GM21786 (cell line): ENCODE measurements around the gene STOX2.

Source experiments
- ATAC-seq: cut with Tn5 transposase; IDR thresholded peaks from one replicate; pipeline ENCODE4 v1.9.1; 2021; ENCODE audit not compliant: unreplicated experiment

STOX2 gene

DNA sequence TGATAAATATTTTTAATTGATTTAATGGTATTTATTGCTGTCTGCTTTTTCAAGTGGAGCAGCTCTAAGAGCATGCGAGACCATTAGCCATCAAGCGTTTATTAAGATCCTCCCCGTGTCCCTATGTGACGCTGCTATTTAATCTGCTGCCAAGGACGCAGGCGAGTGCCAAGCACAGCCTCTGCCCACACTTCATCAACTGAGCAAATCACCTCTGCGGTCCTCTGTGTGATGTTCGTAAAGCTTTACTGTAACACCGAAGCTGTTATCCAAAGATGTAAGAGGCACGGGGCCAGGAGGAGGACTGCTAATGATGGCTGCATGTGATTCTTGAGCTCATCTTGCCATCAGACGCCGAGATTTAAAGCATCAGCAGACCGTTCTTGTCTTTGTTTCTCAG lies 79.5 kb downstream of the STOX2 start:
- no peak for ATAC-seq

DNA sequence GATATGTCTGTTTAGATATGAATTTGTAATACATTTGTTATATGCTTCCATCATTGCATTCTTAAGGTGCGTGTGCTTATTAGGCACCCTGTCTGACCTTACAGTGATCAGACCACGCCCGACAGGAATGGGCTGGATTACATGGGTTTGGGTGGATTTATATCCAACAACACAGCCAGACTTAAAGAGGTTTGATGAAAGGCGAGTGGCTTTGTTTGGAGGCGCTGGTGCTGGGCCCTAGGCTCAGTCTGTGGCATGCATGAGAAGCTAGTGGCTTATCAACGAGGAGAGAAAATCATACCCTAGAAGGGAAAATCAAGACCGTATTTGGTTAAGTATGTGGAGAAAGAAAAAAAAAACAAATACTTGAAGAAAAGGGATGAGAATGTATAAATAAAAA lies 80.7 kb downstream of the STOX2 start:
- ATAC-seq, result no peak

DNA sequence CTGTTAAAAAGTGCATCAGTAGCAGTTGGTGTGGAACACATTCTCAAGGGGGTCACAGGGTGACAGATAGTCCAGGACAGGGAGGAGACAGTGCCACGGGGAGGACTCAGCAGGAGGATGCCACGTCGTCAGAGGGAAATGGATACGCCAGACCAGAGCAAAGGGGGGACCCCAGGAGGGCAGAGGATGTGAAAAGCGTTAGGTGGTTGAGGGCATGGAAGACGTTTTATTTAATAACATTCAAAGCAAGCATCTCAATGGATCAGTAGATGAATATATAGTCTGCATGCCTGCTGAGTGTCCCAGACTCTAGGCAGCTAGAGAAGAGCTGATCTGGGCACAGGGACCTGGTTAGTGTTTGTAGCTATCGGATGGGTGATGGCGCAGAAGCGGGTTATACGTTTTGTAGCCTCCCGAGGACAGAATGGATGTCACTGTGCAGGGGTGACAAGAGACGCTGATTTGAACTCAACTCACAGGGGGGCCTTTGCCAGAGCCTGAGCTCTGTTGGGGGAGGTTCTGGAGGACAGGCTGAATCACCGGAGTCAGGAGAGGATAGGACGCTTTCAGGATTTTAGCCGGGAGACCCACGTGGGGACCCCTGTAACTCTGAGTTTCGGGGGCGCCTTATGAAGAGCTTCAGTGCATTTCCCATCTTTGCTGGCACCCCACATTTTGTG lies 81.3 kb downstream of the STOX2 start:
- no peak for ATAC-seq

DNA sequence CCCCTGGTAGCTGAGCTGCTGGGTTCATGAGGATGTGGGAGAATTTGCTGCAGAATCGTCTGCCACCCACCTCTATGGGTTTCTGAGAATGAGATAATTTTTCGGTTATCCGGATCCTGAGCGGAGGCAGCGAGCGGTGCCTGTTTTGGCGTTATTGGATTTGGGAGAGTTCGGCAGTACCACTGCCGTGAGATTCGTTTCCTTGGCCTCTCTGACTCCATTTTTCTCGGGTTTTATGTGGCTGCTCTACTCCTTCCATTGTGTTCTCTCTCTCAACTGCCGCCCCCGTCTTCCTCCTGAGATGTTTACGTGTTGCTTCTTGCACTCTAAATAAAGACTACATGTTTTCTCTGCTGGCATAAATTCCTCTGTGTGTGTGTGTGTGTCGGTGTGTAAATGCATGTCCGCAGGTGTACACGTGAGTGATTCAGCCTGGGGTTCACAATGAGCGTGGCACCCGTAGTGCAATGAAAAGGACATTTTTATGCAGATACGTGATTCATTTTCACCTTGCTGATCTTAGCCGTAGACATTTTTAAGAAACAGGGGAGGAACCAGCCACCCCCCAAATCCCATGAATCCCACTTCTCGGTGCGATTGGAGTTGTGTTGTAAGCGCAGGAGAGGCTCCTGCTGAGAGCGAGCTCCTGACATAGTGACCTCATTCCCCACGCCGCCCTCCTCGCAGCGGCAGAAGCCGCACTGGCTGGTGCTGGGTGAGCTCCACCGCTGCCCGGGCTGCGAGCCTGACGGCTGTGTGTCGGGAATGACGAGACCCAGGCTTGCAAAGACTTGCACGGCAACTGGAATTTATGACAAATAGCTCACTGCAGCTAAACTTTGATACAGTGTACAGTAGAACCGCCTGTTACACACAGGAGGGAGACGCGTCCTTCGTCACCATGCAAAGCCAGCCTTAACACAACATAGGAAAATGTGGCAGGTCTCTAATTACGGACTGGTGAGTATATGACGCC lies 82.2 kb downstream of the STOX2 start:
- ATAC-seq, result no peak

DNA sequence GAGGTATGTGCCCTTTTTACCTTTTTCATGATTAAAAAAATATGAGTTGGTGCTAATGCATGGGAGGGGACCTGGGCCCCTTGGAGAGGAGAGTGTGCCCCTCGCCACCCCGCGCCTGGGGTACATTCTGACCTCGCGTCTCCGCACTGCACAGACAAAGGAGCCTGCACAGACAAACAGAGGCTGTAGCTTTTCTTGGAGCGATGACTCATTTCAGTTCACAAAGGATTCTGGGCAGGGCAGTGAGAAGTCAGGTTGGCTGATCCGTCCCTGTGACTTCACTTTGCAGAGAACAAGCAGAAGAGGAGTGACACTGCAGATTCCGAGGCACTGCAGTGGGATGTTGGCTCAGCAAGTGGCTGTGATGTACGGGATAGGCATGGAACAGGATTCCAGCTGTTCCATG lies 82.9 kb downstream of the STOX2 start:
- no peak for ATAC-seq

DNA sequence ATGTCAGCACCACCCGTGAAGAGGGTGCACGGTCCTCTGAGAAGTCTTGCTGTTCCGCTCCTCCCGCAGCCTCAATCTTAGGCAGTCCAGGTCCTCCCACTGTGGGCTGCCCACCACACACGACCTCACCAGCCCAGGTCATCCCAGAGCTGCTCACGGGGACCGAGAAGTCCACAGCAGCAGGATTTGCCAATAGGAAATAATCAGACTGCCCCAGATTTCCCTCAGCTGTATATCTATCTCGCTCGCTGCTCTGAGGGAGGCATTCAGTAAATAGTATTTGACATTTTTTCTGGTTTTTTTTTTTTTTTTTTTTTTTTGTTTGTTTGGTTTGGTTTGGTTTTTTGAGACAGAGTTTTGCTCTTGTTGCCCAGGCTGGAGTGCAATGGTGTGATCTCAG lies 83.8 kb downstream of the STOX2 start:
- no peak for ATAC-seq

DNA sequence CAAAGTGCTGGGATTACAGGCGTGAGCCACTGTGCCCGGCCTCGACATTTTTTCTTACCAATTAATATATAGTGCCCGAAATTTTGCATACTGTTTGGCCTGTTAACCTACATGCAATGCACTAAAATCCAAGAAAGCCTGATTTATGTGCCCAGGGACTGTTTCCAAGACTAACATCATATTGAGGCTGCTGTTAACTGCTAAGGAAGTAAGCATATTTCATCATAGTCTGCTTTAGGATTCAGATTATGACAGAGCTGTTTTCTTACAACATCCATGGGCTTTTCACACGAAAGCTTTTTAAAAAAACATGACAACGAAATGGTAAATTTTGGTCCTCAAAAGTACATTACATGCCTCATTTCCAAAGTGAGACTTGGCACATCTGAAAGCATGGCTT lies 84.4 kb downstream of the STOX2 start:
- ATAC-seq, result no peak

DNA sequence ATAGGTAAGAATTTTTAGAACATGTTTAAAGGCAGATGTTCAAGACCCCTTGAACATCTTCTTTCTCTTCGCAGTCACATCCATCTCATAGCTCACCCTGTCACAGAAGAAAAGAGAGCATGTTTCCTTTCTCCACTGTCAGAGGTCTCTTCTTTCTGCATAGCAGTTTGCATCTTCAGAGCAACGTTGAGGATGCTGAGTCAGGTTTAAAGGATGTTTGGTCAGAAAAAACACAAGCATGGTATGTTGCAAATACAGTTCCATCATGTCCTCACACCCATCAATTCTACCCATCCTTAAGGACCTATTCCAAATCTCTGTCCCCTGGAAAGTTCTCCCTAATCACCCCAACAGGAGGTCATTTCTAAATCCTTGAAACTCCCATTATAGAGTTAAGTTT lies 84.8 kb downstream of the STOX2 start:
- no peak for ATAC-seq

DNA sequence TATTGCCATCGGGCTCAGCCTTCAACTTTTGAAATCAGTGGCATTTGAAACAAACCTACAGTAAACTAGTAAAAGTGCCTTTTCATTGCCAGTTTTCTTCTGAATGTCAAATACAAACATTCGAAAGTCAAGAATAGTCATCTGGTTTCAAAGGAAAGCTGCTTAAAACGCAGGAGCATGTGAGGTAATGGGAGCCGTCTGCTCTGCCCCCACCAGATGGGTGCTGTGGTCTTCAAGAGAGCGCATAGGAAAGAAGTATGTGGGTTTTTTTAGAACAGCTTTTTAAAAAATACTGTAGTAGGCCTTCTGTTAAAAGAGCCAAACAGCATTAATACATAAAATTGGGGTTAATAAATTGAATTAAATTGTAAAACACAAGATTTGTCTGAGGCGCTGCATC lies 88.6 kb downstream of the STOX2 start:
- no peak for ATAC-seq

DNA sequence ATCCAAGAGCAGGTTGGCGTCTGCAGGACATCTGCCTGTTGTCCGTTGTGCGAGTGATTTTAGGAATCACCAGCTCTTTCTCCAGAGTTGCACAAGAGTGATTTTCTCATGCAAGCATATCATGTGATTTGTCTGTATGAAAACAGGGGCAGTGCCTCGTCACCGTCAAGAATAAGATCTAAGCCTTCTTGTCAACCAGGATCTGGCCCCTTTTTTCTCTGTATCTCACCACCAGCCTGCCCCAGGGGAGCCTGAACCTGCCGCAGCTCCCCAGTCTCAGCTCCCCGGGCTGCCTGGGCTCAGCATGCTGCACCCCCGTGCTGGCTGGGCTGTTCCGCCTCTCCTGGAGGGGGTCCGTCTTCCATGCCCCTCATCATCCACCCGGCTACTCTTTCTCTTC lies 90.5 kb downstream of the STOX2 start:
- ATAC-seq, result no peak

DNA sequence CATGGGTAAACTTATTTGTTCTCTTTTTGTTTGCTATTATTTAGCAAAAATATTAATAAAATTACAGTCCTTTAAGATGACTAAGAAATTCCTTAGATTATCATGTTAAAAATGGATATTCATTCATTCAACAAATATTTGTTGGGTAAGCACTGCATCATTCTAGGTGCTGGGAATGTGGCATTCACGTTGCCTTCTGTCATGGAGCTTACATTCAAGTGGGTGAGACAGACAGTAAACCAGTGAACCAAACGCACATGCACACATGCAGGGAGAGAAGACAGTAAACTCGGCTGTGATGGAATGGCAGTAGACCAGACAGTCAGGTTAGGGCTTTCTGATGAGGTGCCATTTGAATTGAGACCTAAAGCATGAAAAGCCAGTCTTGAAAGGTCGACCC lies 91.8 kb downstream of the STOX2 start:
- no peak for ATAC-seq

DNA sequence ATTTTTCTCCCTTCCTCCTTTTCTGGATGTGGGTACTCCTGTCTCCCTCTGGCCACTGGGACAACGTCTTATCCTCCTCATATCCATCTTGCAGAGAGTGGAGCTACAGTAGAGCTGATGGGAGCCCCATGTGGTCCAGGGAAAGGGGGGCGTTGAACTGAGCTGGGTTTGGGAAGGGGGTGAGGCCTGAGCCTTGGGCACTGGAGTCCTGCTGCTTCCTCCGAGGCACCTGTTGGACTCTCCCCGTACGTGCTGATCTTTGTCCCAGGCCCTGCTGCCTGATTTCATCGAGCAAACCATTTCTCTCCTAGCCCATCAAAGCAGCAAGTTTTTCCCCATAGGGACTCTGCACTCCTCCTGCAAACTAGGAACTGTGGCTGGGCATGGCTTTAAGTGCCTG lies 94.3 kb downstream of the STOX2 start:
- ATAC-seq, result no peak

DNA sequence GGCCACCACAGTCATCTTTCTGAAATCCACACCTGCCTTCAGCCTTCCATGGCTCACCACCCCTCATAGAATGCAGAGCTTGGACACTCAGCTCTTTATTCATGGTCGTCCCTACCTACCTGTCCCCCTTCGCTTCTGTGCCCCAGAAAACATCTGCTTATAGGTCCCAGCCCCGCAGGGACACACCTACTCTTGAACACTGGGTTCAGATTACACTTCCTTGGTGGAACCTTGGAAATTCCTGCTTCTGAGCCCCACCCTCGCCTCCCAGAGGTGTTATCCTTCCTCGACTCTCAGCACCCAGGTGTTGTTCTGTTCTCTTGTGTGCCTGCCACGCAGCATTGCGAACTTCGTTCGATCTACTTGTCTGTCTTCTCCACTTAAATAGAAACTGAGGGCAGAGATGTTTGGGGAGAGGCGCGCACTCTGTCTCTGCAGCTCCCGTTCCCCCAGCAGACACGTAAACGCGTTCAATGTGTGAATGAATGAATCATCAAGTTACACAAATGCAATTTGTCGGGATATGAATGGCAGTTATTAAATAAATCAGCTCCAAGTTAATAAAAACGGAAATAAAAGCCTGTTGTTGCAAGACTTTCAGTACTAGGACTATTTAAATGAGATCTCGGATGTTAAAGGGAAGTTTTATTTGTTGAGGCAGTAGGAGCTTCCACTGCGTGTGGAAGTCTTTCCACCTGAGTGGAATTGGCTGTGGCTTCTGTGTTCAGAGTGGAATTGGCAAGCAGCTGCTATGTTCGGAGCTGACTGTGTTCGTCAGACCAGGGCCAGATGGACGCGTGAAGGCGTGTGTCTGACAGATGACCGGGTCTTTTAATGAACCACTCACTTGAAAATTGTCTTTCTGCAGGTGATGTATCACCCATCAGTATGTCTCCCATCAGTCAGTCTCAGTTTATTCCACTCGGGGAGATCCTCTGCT lies 95.6 kb downstream of the STOX2 start:
- ATAC-seq, result no peak

DNA sequence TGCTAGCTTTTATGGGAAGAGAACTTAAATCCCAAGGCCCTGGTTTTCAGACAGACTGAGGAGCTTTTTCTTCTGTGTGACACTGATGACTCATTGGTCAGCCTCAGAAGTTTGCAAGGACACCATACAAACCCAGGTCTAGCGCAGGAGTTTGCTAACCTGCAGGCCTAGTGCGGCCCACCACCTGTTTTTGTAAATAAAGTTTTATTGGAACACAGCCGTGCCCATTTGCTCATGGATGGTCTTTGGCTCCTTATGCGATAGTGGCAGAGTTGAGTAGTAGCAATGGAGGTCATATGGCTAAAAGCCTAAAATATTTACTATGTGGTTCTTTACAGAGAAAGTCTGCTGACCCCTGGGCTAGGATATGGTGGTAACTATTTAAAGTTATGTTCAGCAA lies 98.3 kb downstream of the STOX2 start:
- no peak for ATAC-seq

DNA sequence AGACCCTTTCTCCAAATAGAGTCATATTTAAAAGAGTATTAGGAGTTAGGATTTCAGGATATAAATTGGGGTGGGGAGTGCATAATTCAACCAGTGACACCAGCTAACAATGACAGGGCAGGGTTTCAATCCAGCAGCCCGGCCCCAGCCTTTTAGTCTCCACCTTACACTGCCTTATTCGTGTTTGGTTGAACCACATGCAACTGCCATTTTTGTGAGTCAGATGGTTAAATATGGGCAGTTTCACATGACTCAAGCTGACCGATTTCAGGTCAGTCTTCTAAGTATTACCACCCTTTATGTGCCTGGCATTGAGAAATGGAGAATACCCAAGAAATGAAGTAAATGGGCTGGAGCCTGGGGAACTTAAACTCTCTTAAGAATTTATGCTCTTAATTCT lies 102.8 kb downstream of the STOX2 start:
- ATAC-seq, result no peak

DNA sequence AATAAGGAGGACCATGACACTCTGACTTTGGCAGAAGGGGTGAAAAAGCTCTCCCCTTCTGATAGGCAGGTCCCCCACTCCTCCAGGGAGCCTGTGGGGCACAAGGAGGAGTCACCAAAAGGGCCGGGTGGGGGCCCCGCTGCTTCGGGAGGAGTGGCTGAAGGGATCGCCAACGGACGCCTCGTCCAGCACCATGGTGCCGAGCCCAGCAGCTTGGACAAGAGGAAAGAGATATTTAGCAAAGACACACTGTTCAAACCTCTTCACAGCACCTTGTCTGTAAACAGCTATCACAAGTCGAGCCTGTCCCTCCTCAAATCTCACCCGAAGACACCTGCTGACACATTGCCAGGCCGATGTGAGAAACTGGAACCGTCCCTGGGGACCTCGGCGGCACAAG lies 105.6 kb downstream of the STOX2 start:
- ATAC-seq, result no peak

DNA sequence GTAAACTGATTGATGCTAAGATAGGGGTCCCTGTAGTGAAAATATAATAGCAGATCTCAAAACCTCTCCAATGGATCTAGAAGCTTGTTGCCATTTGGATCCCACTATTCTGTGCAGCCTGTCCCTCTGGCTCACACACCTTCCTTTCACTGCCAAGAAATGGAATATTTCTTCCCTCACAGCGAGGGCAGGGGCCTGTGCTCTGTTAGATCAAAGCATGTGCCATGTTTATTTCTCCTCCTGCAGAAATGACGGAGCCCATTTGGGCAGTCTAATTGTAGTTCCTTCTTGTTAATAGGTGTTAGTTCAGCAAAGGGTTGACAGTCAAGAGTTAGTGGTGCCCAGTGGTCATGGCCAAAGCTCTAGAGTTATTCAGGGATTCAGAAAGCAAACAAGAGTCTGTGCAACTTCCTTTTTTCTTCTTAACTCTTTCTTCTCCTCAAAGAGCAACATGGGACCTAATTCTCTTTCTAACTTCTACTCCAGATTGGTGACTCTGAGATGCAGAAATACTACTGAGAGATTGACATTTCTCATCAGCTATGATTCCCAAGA lies 106.8 kb downstream of the STOX2 start:
- no peak for ATAC-seq

DNA sequence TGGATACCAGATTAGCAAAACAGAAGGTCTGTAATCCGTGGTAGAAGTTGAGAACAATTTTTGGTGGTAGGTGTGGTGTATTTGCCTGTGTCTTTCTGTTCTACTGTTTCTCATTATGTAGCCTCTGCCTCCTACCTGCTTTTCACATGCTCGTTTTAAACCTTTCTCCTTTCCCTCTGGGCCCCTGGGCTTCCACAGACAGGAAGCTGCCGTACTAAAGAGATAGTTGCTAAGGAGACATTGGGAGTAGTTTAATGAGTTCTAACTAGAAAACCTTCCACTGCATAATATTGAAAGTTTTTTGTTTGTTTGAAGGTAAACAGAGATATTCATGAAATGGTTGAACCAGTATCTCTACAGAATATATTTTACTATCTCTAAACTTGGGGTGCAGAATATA lies 107.8 kb downstream of the STOX2 start:
- ATAC-seq, result no peak

DNA sequence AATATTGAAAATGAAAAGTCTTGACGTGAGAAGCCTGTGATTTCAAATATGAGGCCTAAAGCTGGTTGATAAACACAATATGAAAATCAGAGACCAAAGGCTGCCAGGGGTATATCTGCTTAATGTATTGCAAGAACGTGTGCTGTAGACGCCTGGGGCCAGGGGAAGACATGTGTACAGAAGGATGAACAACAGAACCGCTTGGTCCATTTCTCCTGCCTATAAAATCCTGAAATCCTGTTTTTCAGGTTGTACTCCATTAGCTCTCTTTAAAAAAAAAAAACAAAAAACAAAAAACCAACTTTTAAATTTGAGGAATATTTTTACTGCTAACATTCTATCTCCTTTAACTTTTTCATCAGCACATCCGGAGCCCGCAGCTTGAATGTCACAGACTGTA lies 109.2 kb downstream of the STOX2 start:
- no peak for ATAC-seq

DNA sequence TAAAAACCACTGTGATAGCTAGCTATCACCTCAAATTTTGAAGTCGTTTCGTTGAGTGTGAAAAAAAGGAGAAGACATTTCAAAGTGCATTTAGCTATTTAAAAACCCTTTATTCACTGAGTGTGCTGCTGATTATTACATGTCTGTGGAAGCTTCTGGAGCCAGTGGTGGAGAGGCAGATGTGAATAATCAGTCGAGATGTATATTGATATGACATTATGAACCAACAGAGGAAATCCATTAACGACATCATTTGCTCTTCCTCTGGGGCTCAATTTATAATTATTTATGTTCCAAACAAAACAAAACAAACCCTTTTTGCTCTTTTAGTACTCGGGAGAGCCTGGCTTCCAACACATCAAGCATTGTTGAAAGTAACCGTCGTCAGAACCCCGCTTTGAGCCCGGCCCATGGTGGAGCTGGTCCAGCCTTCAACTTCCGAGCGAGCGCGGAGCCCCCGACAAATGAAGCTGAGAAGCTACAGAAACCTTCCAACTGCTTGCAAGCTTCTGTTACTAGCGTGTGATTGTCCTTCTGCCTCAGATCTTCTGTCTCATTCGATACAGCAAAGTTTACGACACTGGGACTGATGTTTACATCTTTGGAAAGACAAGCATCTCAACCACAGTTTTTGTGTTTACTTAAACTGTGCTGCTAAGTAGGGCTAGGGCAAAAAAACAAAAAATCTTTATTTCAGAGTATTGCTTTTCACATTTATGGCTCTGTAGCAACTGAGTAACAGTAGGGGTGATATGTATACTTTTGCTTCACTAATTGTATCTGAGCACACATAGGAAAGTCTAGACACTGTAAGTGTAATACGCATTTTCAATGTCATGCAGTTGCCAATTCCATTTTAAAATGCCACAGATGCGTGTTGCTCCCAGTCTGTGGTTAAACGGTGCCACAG lies 111.9 kb downstream of the STOX2 start:
- ATAC-seq, result no peak
